Upper lobe of left lung (tissue), 6 donors: ENCODE results near the gene RBM20. TPM values are rescaled to one million over a fixed set of nuclear protein-coding genes. Genes with fewer than 3 reads are reported as not detected.
"Not testable (repeated sequence)": the region's sequence is repeated elsewhere in the genome, so short reads cannot be mapped to it uniquely, and the experiment has no call there.

Experiments used
- ATAC-seq, 2 donors: fragments of 200-7000 bp; cut with Tn5 transposase; one replicate each; pipeline ENCODE4 v1.9.1; 2022; ENCODE audit warnings: mild to moderate bottlenecking in 2 of 2, moderate library complexity in 2 of 2; ENCODE audit not compliant: low FRiP score in 2 of 2
- DNase-seq, 2 donors: peaks; one replicate each; pipeline ENCODE4 v3.0.0-alpha.2; 2019 to 2020
- H3K27ac ChIP-seq, 4 donors: fragments of 200-600 bp; sonication (generic); one replicate each; pipeline ENCODE4 v1.5.1; 2016 to 2019
- H3K27me3 ChIP-seq, 4 donors: fragments of 200-600 bp; sonication (generic); one replicate each; pipeline ENCODE4 v1.5.1; 2017 to 2019
- H3K36me3 ChIP-seq, 4 donors: fragments of 200-600 bp; sonication (generic); one replicate each; pipeline ENCODE4 v1.5.1; 2016 to 2019
- H3K4me1 ChIP-seq, 4 donors: fragments of 200-600 bp; sonication (generic); one replicate each; pipeline ENCODE4 v1.5.1; 2018 to 2019
- H3K4me3 ChIP-seq, 4 donors: fragments of 200-600 bp; sonication (generic); one replicate each; pipeline ENCODE4 v1.5.1; 2017 to 2019; ENCODE audit warnings: mild to moderate bottlenecking in 2 of 4, moderate library complexity in 1 of 4
- H3K9me3 ChIP-seq, 4 donors: fragments of 200-600 bp; sonication (generic); one replicate each; pipeline ENCODE4 v1.5.1; 2018 to 2019
- EP300 ChIP-seq, 4 donors: sonication (generic); formaldehyde crosslinking; IDR thresholded peaks; one replicate each; pipeline ENCODE4 v1.5.1; 2017; ENCODE audit warnings: antibody characterized with exemption in 4 of 4, control low read depth in 2 of 4
- POLR2A ChIP-seq, 4 donors: fragments of 450-650 bp; IDR thresholded peaks; one replicate each; pipeline ENCODE4 v1.5.1; 2016 to 2017; ENCODE audit warnings: antibody characterized with exemption in 4 of 4, mild to moderate bottlenecking in 2 of 4
- POLR2AphosphoS5 ChIP-seq, 2 donors: sonication (generic); formaldehyde crosslinking; IDR thresholded peaks; one replicate each; pipeline ENCODE4 v1.5.1; 2017; ENCODE audit warnings: antibody characterized with exemption in 2 of 2
- WGBS, 2 donors: methylation state at CpG; one replicate each; pipeline ENCODE4 v1.1.5; 2017 to 2018; 5-methylcytosine and 5-hydroxymethylcytosine counted together
- total RNA-seq, 6 donors: library from RNA; depleted of rRNA in 4 of 6; stranded (reverse); fragments of >200 nt in 4 of 6; gene quantifications; one replicate each; pipeline versions ENCODE4 v1.1.0 to v1.2.1, GENCODE V29; 2016 to 2021
- TF ChIP-seq, protein P1 (sequence below), 6 experiments: fragments of 450-650 bp in 4 of 6; fragments of 200-600 bp in 2 of 6; sonication (generic) in 2 of 6; IDR thresholded peaks; one replicate each; pipeline ENCODE4 v1.5.1; 2016 to 2019; ENCODE audit warnings: antibody characterized with exemption in 6 of 6
- donor health status: DM: no; HTN: no; CAD: no; lungs with moderate emphysema.
- donor health status: DM: no; HTN: yes; CAD: no; lungs with severe emphysema.

The RBM20 gene
- total RNA-seq, 6 donors from 2014 or later: 0.11 to 7.5 (median 1.5) TPM

DNA sequence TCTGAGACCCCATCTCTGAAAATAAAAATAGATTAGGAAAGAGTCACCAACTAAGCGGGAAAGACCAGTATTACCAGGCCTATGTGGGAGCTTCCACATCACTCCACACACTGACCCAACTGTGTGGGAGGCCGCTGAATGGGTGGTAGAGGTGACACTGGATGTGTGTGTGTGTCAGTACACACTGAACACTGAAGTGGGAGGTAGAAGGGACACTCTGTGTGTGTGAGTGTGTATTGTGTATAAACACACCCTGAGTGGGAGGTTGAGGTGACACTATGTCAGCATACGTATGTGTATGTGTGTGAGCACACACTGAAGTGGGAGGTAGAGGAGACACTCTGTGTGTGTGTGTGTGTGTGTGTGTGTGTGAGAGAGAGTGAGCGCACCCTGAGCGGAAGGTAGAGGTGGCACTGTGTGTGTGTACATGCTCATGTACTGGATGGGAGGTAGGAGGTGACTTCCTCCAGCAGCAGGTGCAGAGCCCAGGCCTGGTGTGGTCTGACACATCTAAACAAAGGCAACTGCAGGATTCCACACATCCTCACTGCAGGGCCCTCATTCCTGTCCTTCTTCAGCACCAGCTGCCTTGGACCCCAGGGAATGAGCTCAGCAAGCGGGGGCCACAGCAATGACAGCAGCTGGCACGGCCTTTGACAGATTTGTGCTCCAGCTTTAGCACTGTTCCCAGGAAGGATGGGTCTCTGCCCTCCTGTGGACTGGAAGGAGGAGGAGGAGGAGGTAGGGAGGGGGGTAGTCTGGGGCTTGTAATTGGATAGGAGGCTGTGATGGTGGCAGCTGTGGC is 26.5 kb upstream of the RBM20 start:
- Histone ChIP-seq H3K4me1 (no peaks in the 10 kb centered on the region), H3K9me3 (no peaks in the 10 kb centered on the region), H3K27ac (no peak overlapping the region), H3K36me3 (no peaks in the 10 kb centered on the region), H3K4me3 (no peak overlapping the region), H3K27me3 (no peaks in the 10 kb centered on the region)
- ATAC-seq (no peak), DNase-seq (no peak)
- WGBS, 2 donors: 93 to 95% methylated on average over 7 of the region's 7 CpGs
- TF ChIP-seq POLR2A (IDR thresholded peaks at IDR 0.05) (no peak), POLR2AphosphoS5 (IDR thresholded peaks at IDR 0.05) (no peak), EP300 (IDR thresholded peaks at IDR 0.05) (no peak)

GRCh38 chr10:110618230-110618610 is 25.9 kb upstream of the RBM20 start:
- ATAC-seq: no peak
- Histone ChIP-seq H3K4me3 (no peak overlapping the region), H3K36me3 (no peaks in the 10 kb centered on the region), H3K27me3 (no peaks in the 10 kb centered on the region), H3K4me1 (no peaks in the 10 kb centered on the region), H3K27ac (no peak overlapping the region), H3K9me3 (no peaks in the 10 kb centered on the region)
- TF ChIP-seq, protein P1, sequence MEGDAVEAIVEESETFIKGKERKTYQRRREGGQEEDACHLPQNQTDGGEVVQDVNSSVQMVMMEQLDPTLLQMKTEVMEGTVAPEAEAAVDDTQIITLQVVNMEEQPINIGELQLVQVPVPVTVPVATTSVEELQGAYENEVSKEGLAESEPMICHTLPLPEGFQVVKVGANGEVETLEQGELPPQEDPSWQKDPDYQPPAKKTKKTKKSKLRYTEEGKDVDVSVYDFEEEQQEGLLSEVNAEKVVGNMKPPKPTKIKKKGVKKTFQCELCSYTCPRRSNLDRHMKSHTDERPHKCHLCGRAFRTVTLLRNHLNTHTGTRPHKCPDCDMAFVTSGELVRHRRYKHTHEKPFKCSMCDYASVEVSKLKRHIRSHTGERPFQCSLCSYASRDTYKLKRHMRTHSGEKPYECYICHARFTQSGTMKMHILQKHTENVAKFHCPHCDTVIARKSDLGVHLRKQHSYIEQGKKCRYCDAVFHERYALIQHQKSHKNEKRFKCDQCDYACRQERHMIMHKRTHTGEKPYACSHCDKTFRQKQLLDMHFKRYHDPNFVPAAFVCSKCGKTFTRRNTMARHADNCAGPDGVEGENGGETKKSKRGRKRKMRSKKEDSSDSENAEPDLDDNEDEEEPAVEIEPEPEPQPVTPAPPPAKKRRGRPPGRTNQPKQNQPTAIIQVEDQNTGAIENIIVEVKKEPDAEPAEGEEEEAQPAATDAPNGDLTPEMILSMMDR (IDR thresholded peaks at IDR 0.05): no peak
- no peak for DNase-seq
- 74 to 78% methylated on average over 5 of the region's 5 CpGs for WGBS, 2 donors

DNA sequence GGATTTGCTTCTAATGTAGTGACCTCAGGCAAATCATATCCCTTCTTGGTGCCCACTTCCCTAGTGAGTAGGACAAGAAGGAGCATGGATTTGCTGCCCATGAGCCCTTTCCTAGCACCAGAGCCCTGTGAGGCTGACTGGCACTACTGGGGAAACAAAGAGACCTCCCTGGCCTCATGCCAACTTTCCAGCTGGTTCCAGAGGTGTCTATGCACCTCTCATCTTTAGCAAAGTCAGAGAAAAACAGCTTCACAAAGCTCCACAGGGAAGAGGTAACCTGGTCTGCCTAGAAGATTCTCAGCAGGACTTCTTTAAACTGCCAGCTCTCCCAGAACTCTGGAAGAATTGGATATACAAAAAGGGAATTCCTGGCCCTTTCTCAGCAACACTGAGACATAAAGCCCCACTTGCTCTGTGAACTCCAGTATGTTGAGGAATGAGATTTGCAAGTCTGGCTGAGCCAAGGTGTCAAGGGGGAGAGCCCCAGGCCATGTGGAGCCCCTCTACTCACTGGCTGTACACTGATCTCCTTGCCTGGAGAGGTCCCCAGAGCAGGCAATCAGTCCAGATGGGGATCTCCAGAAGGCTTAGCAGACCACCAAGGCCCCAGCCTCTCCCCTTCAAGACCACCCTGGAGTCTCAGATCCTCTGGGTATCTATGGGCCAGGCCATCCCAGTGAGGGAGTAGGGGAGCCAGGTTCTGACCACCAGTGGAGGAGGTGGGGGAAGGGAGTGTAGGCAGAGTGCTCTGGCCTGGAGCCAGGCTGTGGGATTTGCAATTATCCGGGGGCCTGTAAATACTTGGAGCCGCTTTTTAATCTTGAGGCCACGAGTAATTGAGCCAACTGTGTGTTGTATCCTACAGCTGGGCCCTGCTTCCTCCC is 24.4 kb upstream of the RBM20 start:
- ATAC-seq (peak in 1 of 2 donors; percentile 19), DNase-seq (no peak)
- TF ChIP-seq POLR2A (IDR thresholded peaks at IDR 0.05) (no peak), POLR2AphosphoS5 (IDR thresholded peaks at IDR 0.05) (no peak), EP300 (IDR thresholded peaks at IDR 0.05) (no peak)
- TF ChIP-seq, protein P1 (IDR thresholded peaks at IDR 0.05): no peak
- WGBS, 2 donors: 64 to 70% methylated on average over 3 of the region's 3 CpGs
- Histone ChIP-seq H3K36me3 (no peaks in the 10 kb centered on the region), H3K27me3 (no peaks in the 10 kb centered on the region), H3K4me1 (no peaks in the 10 kb centered on the region), H3K9me3 (no peaks in the 10 kb centered on the region), H3K4me3 (no peak overlapping the region), H3K27ac (no peak overlapping the region)

- Histone ChIP-seq H3K36me3 (no peaks in the 10 kb centered on the region), H3K9me3 (no peaks in the 10 kb centered on the region), H3K27ac (no peak overlapping the region), H3K4me1 (no peaks in the 10 kb centered on the region), H3K4me3 (no peak overlapping the region), H3K27me3 (no peaks in the 10 kb centered on the region)
- 92 to 97% methylated on average over 2 of the region's 2 CpGs for WGBS, 2 donors
- DNase-seq: no peak
- ATAC-seq: no peak
- TF ChIP-seq POLR2AphosphoS5 (IDR thresholded peaks at IDR 0.05) (no peak), EP300 (IDR thresholded peaks at IDR 0.05) (no peak), POLR2A (IDR thresholded peaks at IDR 0.05) (no peak)
- TF ChIP-seq, protein P1 (IDR thresholded peaks at IDR 0.05): no peak
Observed at GRCh38 chr10:110620398-110620719, 23.8 kb upstream of the RBM20 start.

GRCh38 chr10:110623316-110623715 is 20.8 kb upstream of the RBM20 start:
- not testable (repeated sequence) for H3K4me1 ChIP-seq, H3K9me3 ChIP-seq, DNase-seq, H3K36me3 ChIP-seq, ATAC-seq, H3K27ac ChIP-seq, H3K27me3 ChIP-seq, H3K4me3 ChIP-seq
- 90 to 93% methylated on average over 4 of the region's 4 CpGs for WGBS, 2 donors
